Aorta (tissue), 5 donors: Measurements from ENCODE around the gene TIMM23. TPM values are rescaled to one million over a fixed set of nuclear protein-coding genes. Genes with fewer than 3 reads are reported as not detected.

Source experiments
- ATAC-seq: fragments of 200-7000 bp; cut with Tn5 transposase; one replicate; pipeline ENCODE4 v1.9.1; 2022; ENCODE audit warnings: moderate library complexity; ENCODE audit not compliant: low FRiP score
- DNase-seq, 2 donors: peaks; one replicate each; pipeline ENCODE4 v3.0.0-alpha.2; 2020
- H3K27ac ChIP-seq, 2 donors: one replicate each; pipeline ENCODE4 v1.5.1; 2013; ENCODE audit warnings: low read length in 2 of 2, mild to moderate bottlenecking in 2 of 2, moderate library complexity in 2 of 2, control low read depth in 1 of 2, inconsistent platforms in 1 of 2, low read depth in 1 of 2
- H3K27me3 ChIP-seq, 2 donors: one replicate each; pipeline ENCODE4 v1.6.1; 2013; ENCODE audit warnings: control low read depth in 1 of 2, low read length in 1 of 2, mild to moderate bottlenecking in 1 of 2, moderate library complexity in 1 of 2; ENCODE audit not compliant: insufficient read depth in 2 of 2, control insufficient read depth in 1 of 2
- H3K36me3 ChIP-seq, 2 donors: one replicate each; pipeline ENCODE4 v1.6.1; 2013; ENCODE audit warnings: control low read depth in 1 of 2, low read length in 1 of 2, mild to moderate bottlenecking in 1 of 2; ENCODE audit not compliant: insufficient read depth in 2 of 2, control insufficient read depth in 1 of 2
- H3K4me1 ChIP-seq, 2 donors: one replicate each; pipeline ENCODE4 v1.6.1; 2013; ENCODE audit warnings: low read length in 2 of 2, control low read depth in 1 of 2, mild to moderate bottlenecking in 1 of 2, moderate library complexity in 1 of 2; ENCODE audit not compliant: insufficient read depth in 2 of 2, control insufficient read depth in 1 of 2
- H3K4me3 ChIP-seq, 2 donors: one replicate each; pipeline ENCODE4 v1.5.1; 2013; ENCODE audit warnings: low read length in 2 of 2, control low read depth in 1 of 2, mild to moderate bottlenecking in 1 of 2
- H3K9me3 ChIP-seq: one replicate; pipeline ENCODE4 v1.6.1; 2013; ENCODE audit warnings: mild to moderate bottlenecking, low read length; ENCODE audit not compliant: control insufficient read depth
- WGBS, 2 donors: extraction: QIAGEN DNeasy Blood & Tissue Kit; methylation state at CpG; one replicate each; pipeline ENCODE4 v1.1.7; 2013; 5-methylcytosine and 5-hydroxymethylcytosine counted together
- intact Hi-C, 2 donors: fragments of 100-400 bp; cut with DNase I; formaldehyde crosslinking; loops; one replicate each; pipeline versions ENCODE4 v1.14.2 to v1.15.0; 2022
- polyA plus RNA-seq, 2 donors: library from polyadenylated mRNA; stranded (reverse); fragments of 200-250 nt; gene quantifications; one replicate each; pipeline ENCODE4 v1.2.3, GENCODE V29; 2013
- total RNA-seq, 2 donors: library from RNA; stranded (reverse); fragmentation: NEBNext Ultra II Directional; extraction: Animal tissue kit (Norgen Biotek cat#: 25700); gene quantifications; one replicate each; pipeline ENCODE4 v1.2.1, GENCODE V29; 2021
- donor health status: healthy with polysubstance abuse.
- donor health status: Bipolar disorder and iron deficiency.
- donor health status: DM: no; HTN: no; CAD: no.
- donor health status: DM: no; HTN: no; CAD: no.
- donor health status: DM: yes; HTN: yes; CAD: no.

The TIMM23 gene
- total and polyA plus RNA-seq, 4 donors: 32.2 to 42.7 (median 36.1) TPM

DNA sequence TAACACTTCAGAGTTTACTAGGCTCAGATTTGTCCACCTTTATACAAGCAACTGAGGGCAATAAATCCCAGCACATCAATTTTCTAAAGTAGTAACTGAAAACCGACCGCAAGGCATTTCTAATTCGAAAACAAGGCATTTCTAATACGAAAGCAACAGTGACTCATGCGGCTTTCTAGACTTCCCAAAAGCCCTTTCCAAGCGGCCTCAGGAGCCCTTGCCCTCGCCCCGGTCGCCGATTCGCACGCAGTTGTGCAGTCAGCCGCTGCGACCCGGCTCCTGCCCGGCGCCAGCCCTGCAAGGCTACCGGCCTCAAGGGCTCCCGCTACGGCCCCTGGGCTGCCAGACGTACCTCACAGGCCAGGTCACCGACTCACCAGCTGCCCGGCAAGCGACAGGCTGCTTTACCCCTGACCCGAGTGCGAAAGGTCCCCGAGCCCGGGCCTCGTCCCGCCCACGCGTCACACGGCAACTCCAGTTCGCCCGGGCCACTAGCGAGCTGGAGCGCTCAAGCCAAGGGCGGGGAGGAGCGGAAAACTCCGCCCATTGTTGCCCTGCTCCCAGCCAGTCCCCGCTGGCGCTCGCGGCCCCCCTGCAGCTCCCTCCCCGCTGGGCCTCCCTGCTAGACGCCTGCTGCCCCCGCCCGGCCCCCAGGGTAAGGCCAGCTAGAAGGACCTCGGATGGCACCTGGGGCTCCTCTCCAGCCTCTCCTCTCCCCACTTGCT, 50.9 kb downstream of the TIMM23 start:
- no peaks in the 10 kb centered on the region for H3K9me3 ChIP-seq
- DNase-seq: peak; percentile 96 to 97
- ATAC-seq: peak; percentile 98
- no peaks in the 10 kb centered on the region for H3K27me3 ChIP-seq
- peaks cover 3 to 6% of the 10 kb centered on the region in 2 donors for H3K4me1 ChIP-seq
- peak overlapping the region in 1 of 2 donors; percentile 54 for H3K27ac ChIP-seq
- intact Hi-C loops: loop anchor here in 1 of 2 donors (5.0 to 10.0 kb wide), 2 partner anchors 48 to 1021 kb away; partner anchors contain the start of genes TIMM23 and ZNF22
- WGBS, 2 donors: 0 to 1% methylated on average over 42 to 49 of the region's 49 CpGs
- peak overlapping the region; percentile 8 to 51 for H3K4me3 ChIP-seq
- H3K36me3 ChIP-seq: no peaks in the 10 kb centered on the region

- DNase-seq: no peak
- Histone ChIP-seq H3K9me3 (no peaks in the 10 kb centered on the region), H3K27me3 (no peaks in the 10 kb centered on the region), H3K36me3 (no peaks in the 10 kb centered on the region), H3K4me3 (no peak overlapping the region), H3K27ac (no peak overlapping the region), H3K4me1 (peaks cover 4 to 8% of the 10 kb centered on the region in 2 donors)
- ATAC-seq: no peak
- intact Hi-C loops: loop anchor here in 1 of 2 donors (5.0 to 10.0 kb wide), 2 partner anchors 50 to 1023 kb away; partner anchors contain the start of genes TIMM23 and ZNF22
Measured at GRCh38 chr10:46024948-46025347, 52.7 kb downstream of the TIMM23 start.

- Histone ChIP-seq H3K9me3 (no peaks in the 10 kb centered on the region), H3K4me3 (no peak overlapping the region), H3K4me1 (peaks cover 2 to 8% of the 10 kb centered on the region in 2 donors), H3K27me3 (no peaks in the 10 kb centered on the region), H3K36me3 (no peaks in the 10 kb centered on the region), H3K27ac (no peak overlapping the region)
- intact Hi-C loops: loop anchor here in 1 of 2 donors (10.0 kb wide), 1 partner anchor 51 kb away; the partner anchor contains the start of gene TIMM23
- ATAC-seq (no peak), DNase-seq (no peak)
- WGBS, 2 donors: 77 to 81% methylated on average over 2 of the region's 2 CpGs
Measured at GRCh38 chr10:46025406-46025805, 53.1 kb downstream of the TIMM23 start.

- H3K36me3 ChIP-seq: no peaks in the 10 kb centered on the region
- H3K4me1 ChIP-seq: peaks cover 2 to 8% of the 10 kb centered on the region in 2 donors
- H3K27ac ChIP-seq: no peak overlapping the region
- ATAC-seq (no peak), DNase-seq (no peak)
- H3K4me3 ChIP-seq: no peak overlapping the region
- no peaks in the 10 kb centered on the region for H3K9me3 ChIP-seq
- H3K27me3 ChIP-seq: no peaks in the 10 kb centered on the region
- intact Hi-C loops: loop anchor here in 1 of 2 donors (10.0 kb wide), 1 partner anchor 51 kb away; the partner anchor contains the start of gene TIMM23
Measured at GRCh38 chr10:46026106-46026505, 53.8 kb downstream of the TIMM23 start.

DNA sequence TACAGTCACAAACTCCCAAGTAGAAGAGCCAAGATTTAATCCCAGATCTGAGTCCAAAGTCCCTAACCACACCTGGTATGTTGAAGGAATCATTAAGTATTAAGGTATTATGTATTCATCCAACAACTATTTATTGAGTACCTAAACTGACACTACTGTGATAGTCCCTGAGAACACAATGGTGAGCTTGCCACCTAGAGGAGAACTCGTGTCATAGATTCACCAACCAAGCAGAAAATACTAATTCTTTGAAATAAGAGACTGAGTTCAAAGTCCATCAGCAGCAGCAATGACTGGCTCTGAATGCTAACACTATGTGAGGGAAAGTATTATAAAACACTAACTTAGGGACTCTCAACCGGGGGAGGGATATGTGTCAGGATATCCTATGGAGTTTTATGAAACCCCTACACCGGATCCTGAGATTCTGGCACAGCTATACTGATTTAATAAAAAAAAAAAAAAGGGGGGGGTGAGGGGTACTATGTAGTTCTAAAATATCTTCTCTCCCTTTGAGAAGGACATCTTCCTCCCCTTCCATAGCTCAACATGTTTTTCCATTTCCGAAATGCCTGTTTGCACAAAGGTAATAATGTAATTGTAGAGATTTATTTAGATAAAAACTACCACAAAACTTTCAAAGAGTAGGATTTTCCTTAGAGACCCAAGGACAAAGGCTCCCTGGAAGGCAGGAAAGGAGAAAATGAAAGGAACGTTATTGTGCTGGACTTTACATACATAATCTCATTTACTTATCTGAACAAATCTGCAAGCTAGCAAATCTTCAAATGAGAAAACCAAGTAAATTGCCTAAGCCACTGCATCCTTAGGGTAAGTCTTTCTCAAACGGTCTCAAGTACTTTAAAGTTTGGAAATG, 56.5 kb downstream of the TIMM23 start:
- Histone ChIP-seq H3K4me3 (peak overlapping the region in 1 of 2 donors; percentile 78), H3K27ac (no peak overlapping the region), H3K36me3 (no peaks in the 10 kb centered on the region), H3K27me3 (no peaks in the 10 kb centered on the region), H3K9me3 (no peaks in the 10 kb centered on the region), H3K4me1 (peaks cover 2 to 8% of the 10 kb centered on the region in 2 donors)
- intact Hi-C loops: loop anchor here in 1 of 2 donors (10.0 kb wide), 1 partner anchor 54 kb away; the partner anchor contains the start of gene TIMM23
- ATAC-seq: no peak
- no peak for DNase-seq
- 27 to 32% methylated on average over 6 of the region's 6 CpGs for WGBS, 2 donors

GRCh38 chr10:46029461-46030030, 57.3 kb downstream of the TIMM23 start:
- Histone ChIP-seq H3K36me3 (no peaks in the 10 kb centered on the region), H3K9me3 (no peaks in the 10 kb centered on the region), H3K4me1 (peaks cover 2 to 8% of the 10 kb centered on the region in 2 donors), H3K27ac (peak overlapping the region; percentile 32 to 66), H3K4me3 (peak overlapping the region; percentile 78 to 81), H3K27me3 (no peaks in the 10 kb centered on the region)
- DNase-seq (no peak), ATAC-seq (no peak)
- WGBS, 2 donors: 20% methylated on average over 6 of the region's 6 CpGs
- intact Hi-C loops: loop anchor here in 1 of 2 donors (10.0 kb wide), 1 partner anchor 55 kb away; the partner anchor contains the start of gene TIMM23

GRCh38 chr10:46030091-46030937, 58.0 kb downstream of the TIMM23 start, which contains the start of gene NCOA4:
Gene NCOA4, minus strand, starts transcription at chr10:46030623. Its CDS starts 13,943 bp downstream, at chr10:46016680.
- DNase-seq (peak; percentile 99), ATAC-seq (peak; percentile 100)
- intact Hi-C loops: no loop called here
- Histone ChIP-seq H3K4me1 (peaks cover 2 to 8% of the 10 kb centered on the region in 2 donors), H3K36me3 (no peaks in the 10 kb centered on the region), H3K27me3 (no peaks in the 10 kb centered on the region), H3K9me3 (no peaks in the 10 kb centered on the region), H3K27ac (peak within 1 kb of the TSS; percentile 32 to 66), H3K4me3 (peak within 1 kb of the TSS; percentile 78 to 81)
- 1% methylated on average over 45 to 59 of the region's 59 CpGs for WGBS, 2 donors
